ENCODE results near the gene NPIPB6. TPM values are rescaled to one million over a fixed set of nuclear protein-coding genes. Genes with fewer than 3 reads are reported as not detected.
A peak's percentile ranks its signal among the peaks of the same experiment; 100 is the strongest.
"Not testable (repeated sequence)": the region's sequence is repeated elsewhere in the genome, so short reads cannot be mapped to it uniquely, and the experiment has no call there.

Gene NPIPB6
- total RNA-seq (1 to 10 TPM in 4 of 9 donors, under 1 TPM in 2, not detected in 3; 0.28 to 1.9 (median 1.3) TPM), polyA plus RNA-seq (1 to 10 TPM in 1 of 3 donors, under 1 TPM in 2; 0.18 to 1.1 (median 0.54) TPM)
- long read RNA-seq, donor 1 = 0 reads
- long read RNA-seq, donor 2 = 0 reads
- long read RNA-seq, donor 3 = 0 reads
- long read RNA-seq, donor 4 = 0 reads
- long read RNA-seq, donor 5 = 0 reads
- long read RNA-seq, donor 6 = 0 reads
- long read RNA-seq, donor 7 = 0 reads
- long read RNA-seq, donor 8 = 0 reads
- long read RNA-seq, donor 9 = 0 reads
- long read RNA-seq, donor 10 = 0 reads

DNA sequence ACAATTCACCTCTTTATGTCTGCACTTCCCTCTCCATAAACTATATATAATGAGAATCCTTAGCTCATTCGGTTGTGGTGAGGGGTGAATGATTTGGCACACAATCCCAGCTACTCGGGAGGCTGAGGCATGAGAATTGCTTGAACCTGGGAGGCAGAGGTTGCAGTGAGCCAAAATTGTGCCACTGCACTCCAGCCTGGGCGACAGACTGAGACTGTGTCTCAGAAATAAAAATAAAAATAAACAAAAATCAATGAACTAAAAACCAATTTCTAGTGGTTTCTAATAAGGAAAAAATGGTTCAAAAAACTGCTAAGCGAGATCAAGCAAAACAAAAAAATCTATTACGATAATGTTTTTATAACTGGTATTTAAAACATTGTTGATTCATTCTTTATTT, at the start of gene NPIPB6:
TSS of gene NPIPB6 (minus strand) at position 101 of the 400 bp plus-strand sequence. CDS start 686 bp downstream, outside the sequence.
- intact Hi-C loops (cut with DNase I); DNase-seq; H3K27me3 ChIP-seq; H3K4me1 ChIP-seq (replicated peaks in 1 of 2); H3K9me3 ChIP-seq (replicated peaks in 1 of 3); H3K27ac ChIP-seq; H3K36me3 ChIP-seq (replicated peaks in 1 of 2); H3K4me3 ChIP-seq: not testable (repeated sequence)
- WGBS, 4 donors = no CpG with 5 or more reads among the region's 5 CpGs

DNA sequence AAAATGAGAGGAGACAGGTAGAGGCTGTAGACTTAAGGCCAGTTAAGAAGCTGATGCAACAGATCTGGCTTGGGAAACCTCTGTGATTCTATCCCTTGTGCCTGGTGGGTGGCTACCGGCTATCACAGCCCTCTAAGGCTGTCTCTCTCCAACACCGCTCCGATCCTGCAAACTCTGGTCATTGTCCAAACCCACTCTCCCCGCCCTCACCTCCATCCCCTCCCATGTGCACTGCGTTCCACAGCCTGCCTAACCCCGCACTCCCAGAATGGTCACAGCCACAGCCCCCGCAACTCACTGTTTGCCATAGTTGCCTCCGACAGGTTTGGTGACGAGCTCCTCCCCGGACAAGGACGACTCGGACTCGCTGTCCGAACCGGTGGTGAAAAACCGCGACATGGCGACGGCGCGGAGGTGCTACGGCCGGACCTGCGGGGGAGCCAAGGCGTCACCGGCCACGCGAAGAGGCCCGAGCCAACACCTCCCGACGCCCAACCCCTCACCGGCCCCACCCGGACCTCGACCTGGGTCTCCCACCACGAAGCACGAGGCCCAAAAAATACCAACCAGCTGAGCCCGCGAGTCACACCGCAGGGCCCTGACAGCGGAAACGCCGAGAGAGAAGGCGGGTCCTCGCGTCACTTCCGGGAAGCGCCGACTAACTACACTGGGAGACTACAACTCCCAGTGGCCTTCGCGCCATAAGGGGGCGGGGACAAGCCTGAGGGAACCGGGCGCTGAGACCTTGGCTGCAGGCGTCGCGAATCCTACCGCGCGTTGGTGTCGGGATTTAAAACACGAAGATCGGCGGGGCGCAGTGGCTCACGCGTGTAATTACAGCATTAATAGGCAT, 40.1 kb upstream of the NPIPB6 start, which contains the start of gene EIF3CL:
TSS of gene EIF3CL (minus strand) at position 622 of the 853 bp plus-strand sequence. CDS start at position 399, 223 bp downstream.
- not testable (repeated sequence) for H3K27me3 ChIP-seq, H3K4me3 ChIP-seq

DNA sequence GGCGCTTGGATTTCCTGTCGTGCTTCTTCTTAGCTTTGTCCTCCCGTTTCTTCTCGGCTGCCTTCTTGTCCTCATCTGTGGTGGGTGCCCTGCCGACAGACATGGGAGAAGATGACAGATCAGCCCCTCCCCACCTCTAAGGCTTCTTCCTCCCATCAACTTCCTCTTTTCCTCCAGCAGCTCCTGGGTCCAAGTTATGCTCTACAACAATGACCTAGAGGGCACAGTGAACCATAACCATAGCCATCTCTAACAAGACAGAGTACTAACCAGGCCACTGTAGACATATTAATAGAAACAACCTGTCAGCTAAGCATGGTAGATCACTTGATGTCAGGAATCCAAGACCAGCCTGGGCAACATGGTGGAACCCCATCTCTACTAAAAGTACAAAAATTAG, 28.7 kb upstream of the NPIPB6 start:
- H3K36me3 ChIP-seq (replicated peaks in 1 of 2); H3K27ac ChIP-seq; H3K27me3 ChIP-seq; H3K4me3 ChIP-seq; intact Hi-C loops (cut with DNase I); H3K4me1 ChIP-seq (replicated peaks in 1 of 2); H3K9me3 ChIP-seq (replicated peaks in 1 of 3); DNase-seq: not testable (repeated sequence)
- WGBS, 4 donors = no CpG with 5 or more reads among the region's 5 CpGs

More for the DNA sequence above, 40.1 kb upstream of the NPIPB6 start, which contains the start of gene EIF3CL:
- H3K36me3 ChIP-seq (replicated peaks in 1 of 2); intact Hi-C loops (cut with DNase I); H3K4me1 ChIP-seq (replicated peaks in 1 of 2); H3K9me3 ChIP-seq (replicated peaks in 1 of 3); DNase-seq; H3K27ac ChIP-seq: not testable (repeated sequence)
- WGBS, 4 donors = no CpG with 5 or more reads among the region's 66 CpGs

DNA sequence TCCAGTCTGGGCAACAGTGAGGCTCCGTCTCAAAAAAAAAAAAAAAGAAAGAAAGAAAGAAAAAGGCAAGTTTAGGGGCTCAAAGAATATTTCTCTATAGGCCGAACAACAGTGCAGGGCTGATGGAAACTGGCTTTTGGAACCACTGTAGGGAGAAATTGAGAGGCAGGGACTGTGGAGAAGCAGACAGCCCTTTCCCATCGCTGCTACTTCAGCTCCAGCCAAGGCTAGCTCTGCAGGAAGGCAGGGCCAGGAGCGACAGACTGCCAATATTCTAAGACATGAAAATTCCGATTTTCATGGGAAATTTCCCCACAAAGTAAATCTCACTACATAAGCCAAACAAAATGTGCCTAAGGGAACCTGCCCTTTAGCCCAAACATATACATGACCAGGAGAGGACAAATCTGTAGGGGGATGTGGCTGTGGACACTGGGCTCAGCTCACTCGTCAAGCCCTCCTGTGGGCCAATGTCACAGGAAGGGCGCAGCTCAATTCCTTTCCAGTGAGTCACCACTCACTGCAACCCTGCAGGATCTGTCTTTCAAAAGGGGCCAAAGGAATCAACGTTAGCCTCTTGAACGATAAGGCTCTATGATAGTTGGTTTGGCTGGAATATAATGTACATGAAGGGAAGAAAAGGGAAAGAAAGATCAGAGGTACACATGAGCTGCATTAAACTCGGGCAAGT, 19.0 kb upstream of the NPIPB6 start:
- H3K4me3 ChIP-seq; H3K27me3 ChIP-seq; H3K27ac ChIP-seq; H3K9me3 ChIP-seq (replicated peaks in 1 of 3); DNase-seq; intact Hi-C loops (cut with DNase I); H3K36me3 ChIP-seq (replicated peaks in 1 of 2); H3K4me1 ChIP-seq (replicated peaks in 1 of 2): not testable (repeated sequence)
- WGBS, 4 donors = 40 to 79% (median 55%) methylated on average over 1 to 2 of the region's 10 CpGs; no CpG with 5 or more reads in 1 of the 4 donors

DNA sequence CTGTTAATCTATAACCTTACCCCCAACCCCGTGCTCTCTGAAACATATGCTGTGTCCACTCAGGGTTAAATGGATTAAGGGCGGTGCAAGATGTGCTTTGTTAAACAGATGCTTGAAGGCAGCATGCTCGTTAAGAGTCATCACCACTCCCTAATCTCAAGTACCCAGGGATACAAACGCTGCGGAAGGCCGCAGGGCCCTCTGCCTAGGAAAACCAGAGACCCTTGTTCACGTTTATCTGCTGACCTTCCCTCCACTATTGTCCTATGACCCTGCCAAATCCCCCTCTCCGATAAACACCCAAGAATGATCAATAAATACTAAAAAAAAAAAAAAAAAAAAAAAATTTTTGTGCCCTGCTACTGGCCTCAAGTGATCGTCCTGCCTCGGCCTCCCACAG, 14.5 kb upstream of the NPIPB6 start:
- WGBS, 4 donors = 90 to 98% (median 94%) methylated on average over 4 to 8 of the region's 10 CpGs
- DNase-seq = peak in 2 of 7 donors; percentile 6 to 33
- H3K4me1 ChIP-seq (replicated peaks in 1 of 2); H3K36me3 ChIP-seq (replicated peaks in 1 of 2); intact Hi-C loops (cut with DNase I); H3K27me3 ChIP-seq; H3K4me3 ChIP-seq; H3K9me3 ChIP-seq (replicated peaks in 1 of 3); H3K27ac ChIP-seq: not testable (repeated sequence)

DNA sequence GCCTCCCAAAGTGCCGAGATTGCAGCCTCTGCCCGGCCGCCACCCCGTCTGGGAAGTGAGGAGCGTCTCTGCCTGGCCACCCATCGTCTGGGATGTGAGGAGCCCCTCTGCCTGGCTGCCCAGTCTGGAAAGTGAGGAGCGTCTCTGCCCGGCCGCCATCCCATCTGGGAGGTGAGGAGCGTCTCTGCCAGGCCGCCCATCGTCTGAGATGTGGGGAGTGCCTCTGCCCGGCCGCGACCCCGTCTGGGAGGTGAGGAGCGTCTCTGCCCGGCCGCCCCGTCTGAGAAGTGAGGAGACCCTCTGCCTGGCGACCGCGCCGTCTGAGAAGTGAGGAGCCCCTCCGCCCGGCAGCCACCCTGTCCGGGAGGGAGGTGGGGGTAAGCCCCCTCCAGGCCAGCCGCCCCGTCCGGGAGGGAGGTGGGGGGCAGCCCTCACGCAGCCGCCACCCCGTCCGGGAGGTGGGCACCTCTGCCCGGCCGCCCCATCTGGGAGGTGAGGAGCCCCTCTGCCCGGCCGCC, 13.9 kb upstream of the NPIPB6 start:
- H3K36me3 ChIP-seq (replicated peaks in 1 of 2); H3K4me3 ChIP-seq; H3K27me3 ChIP-seq; H3K4me1 ChIP-seq (replicated peaks in 1 of 2); H3K27ac ChIP-seq; H3K9me3 ChIP-seq (replicated peaks in 1 of 3); intact Hi-C loops (cut with DNase I): not testable (repeated sequence)
- 91 to 98% (median 95%) methylated on average over 15 to 28 of the region's 38 CpGs; no CpG with 5 or more reads in 1 of the 4 donors for whole genome bisulfite sequencing, 4 donors
- peak in 2 of 7 donors; percentile 3 to 4 for DNase-seq

DNA sequence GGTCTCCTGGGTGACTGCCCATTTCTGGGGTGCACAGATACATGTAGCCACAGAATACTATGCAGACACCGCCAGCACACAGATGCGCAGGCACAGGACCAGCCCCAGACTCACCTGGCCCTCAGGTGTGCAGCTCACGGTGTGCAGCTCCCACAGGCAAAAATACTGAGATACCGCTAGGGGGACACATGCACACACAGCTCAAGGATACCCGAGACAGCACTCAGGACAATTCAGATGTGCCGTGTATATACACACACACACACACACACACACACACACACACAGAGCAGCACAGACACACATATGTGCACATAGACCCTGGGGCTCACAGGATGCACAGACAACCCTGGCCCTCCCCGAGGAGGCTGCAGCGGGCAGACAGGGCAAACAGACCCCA, 11.8 kb upstream of the NPIPB6 start:
- WGBS, 4 donors = 0 to 6% (median 3%) methylated on average over 1 to 2 of the region's 8 CpGs; no CpG with 5 or more reads in 1 of the 4 donors
- H3K27me3 ChIP-seq; H3K4me1 ChIP-seq (replicated peaks in 1 of 2); H3K4me3 ChIP-seq; H3K9me3 ChIP-seq (replicated peaks in 1 of 3); H3K36me3 ChIP-seq (replicated peaks in 1 of 2); H3K27ac ChIP-seq; intact Hi-C loops (cut with DNase I): not testable (repeated sequence)
- peak in 2 of 7 donors; percentile 12 to 43 for DNase-seq

DNA sequence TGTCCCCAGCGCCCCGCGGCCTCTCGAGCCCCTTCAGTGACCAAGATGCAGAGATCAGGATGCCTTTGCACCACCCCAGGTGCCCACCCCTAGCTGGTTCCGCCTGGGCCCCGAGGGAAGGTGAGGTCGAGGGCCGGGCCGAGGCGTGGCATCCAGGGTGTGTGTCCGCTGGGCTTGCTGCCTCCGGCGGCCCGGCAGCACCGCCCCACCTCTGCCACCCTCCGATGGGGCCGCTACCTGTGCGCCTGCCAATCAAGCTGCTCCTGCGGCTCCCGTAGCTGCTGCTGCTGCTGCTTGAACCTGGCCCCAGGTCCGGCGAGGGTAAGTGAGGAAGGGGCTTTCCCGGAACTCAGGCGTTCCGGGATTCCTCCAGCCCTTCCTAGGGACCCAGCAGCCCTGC, 11.0 kb upstream of the NPIPB6 start:
- H3K36me3 ChIP-seq (replicated peaks in 1 of 2); H3K4me3 ChIP-seq; H3K4me1 ChIP-seq (replicated peaks in 1 of 2); DNase-seq; H3K9me3 ChIP-seq (replicated peaks in 1 of 3); intact Hi-C loops (cut with DNase I); H3K27ac ChIP-seq; H3K27me3 ChIP-seq: not testable (repeated sequence)
- WGBS, 4 donors = 0 to 1% methylated on average over 2 to 10 of the region's 25 CpGs; no CpG with 5 or more reads in 2 of the 4 donors

DNA sequence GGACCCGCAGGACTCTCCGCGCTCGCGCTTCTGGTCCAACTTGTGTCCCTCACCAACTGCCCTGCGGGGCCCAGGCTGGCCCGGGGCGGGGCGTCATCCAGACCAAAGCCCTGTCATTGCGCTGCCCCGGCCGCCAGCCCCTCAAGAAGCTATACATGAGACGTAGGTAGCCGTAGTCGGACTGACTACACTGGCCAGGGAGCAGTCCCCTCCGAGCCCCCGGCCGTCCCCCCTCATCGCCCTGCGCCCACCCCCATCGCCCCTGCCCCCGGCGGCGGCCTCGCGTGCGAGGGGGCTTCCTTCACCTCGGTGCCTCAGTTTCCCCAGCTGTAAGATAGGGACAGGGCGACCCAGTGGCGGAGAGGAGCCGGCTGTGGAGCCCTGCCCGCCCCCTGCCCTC, 4.6 kb upstream of the NPIPB6 start:
- H3K9me3 ChIP-seq (replicated peaks in 1 of 3); H3K27ac ChIP-seq; intact Hi-C loops (cut with DNase I); H3K4me3 ChIP-seq; H3K4me1 ChIP-seq (replicated peaks in 1 of 2); H3K27me3 ChIP-seq; H3K36me3 ChIP-seq (replicated peaks in 1 of 2): not testable (repeated sequence)
- peak in 1 of 7 donors; percentile 6 for DNase-seq
- WGBS, 4 donors = 5 to 20% (median 13%) methylated on average over 4 to 25 of the region's 32 CpGs; no CpG with 5 or more reads in 1 of the 4 donors

Data from adrenal gland (tissue), 19 donors.